ENCODE data around the gene GRM2.

GRM2 gene

DNA sequence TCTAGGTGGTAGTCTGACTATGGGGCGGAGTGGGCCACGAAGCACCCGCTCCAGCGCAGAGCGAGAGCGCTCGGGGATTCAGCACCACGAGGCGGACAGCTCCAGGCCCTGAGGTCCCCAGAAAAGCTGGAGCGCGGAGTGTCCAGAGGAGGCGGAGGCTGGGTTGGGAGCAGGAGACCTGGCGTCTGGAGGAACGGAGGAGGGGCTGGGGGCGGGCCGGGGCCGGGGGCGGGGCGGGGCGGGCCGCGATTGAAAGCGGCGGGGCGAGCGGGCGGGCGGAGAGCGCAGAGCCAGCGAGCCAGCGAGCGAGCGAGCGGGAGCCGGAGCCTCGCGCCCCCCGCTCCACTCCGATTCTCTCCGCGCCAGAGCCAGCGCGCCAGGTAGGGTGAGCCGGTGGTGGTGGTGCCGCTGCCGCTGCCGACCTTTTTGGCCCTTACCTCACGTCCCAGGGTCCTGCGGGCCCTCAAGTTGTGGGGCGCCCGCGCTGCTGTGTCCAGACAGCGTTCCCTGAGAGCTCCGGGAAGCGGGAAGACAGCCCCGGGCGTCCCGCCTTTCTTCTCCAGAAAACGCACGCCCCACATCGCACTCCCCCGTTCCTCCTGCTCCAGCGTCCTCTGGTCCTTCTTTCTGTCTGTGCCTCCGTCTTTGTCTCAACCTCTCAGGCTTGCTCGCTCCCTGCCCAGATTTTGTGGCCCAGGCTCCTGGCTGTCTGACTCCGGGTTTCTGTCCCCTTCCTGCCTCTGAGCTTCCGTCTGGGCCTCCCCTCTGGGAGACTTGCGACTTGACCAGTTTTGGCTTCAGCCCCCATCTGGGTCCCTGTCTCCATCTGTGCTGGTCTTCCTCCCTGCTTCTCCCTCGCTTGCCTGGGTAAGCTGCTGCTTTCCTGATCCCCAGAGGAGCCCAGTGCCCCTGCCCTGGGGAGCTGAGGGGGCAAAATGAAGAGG, at the start of gene GRM2:
TSS of gene GRM2 (plus strand) at position 281 of the 944 bp plus-strand sequence. CDS start 1,916 bp downstream, outside the sequence.
- no peak for DNase-seq

GRCh38 chr3:51657234-51657633, 49.6 kb upstream of the GRM2 start:
- DNase-seq, result no peak

- no peak for DNase-seq
Measured at GRCh38 chr3:51659942-51660341, 46.9 kb upstream of the GRM2 start.

DNA sequence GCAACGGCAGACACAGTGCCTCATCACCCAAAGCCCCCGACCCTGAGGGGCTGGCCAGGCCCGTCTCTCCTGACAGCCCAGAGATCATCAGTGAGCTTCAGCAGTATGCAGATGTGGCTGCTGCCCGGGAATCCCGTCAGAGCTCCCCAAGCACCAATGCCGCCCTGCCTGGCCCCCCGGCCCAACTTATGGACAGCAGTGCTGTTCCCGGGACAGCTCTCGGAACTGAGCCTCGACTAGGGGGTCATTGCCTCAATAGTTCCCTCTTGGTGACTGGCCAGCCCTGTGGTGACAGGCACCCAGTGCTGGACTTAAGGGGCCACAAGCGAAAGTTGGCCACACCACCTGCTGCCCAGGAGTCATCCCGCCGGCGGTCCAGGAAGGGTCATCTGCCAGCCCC, 44.4 kb upstream of the GRM2 start:
- DNase-seq, result no peak

DNA sequence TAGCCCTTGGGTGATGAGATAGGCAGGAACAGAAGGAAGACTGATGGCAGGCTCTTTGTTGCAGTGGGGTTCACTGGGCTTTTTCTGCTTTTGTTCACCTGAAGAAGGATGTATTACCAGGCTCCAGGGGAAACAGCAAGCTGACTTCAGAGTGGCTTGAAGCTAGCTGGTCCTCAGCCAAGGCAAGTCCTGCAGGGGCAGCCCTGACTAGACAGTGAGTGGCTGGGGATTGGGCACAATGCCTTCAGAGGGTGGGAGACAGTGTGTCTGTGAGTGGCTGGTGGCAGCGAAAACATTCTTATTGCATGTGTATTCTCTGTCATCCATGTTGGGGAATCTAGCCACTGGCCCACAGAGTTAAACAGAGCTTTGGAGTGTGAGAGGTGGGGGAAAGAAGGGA, 38.1 kb upstream of the GRM2 start:
- DNase-seq, result no peak

DNA sequence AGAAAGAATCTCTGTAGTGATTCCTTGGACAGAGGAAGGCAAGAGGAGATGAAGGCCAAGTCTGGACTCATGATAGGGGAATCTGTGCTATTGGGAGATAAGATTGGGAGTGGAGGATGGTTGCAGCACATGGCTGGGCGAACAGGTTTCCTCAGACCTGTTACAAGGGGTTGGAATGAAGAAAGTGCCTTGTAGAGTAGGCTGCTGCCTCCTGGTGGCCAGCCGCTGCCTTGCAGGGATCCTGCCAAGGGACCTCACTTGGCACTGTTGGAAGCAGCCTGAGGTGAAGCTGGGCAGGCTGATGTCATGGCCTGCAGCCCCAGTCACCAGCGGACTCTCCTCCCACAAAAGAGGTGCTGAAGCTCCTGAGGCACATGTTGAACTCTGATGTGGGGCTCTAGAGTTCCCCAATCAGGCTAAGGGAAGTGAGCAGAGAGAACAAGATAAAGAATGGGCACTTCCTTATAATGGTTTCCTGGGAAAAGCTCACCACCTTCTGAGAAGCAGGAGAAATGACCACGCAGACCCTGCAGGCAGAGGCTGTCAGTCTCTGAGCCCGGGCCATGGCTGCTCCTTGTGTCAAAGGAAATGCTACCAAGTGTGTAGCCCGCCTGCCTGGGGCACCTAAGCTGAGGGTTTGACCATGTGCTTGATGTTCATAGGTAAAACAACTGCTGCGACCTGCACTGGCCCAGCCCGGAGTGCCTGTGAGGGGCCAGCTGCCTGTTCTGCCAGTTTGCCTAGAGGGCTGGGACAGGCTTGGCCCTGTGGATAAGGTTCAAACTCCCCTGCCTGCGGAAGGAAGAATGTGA, 37.4 kb upstream of the GRM2 start:
- DNase-seq, result no peak

DNA sequence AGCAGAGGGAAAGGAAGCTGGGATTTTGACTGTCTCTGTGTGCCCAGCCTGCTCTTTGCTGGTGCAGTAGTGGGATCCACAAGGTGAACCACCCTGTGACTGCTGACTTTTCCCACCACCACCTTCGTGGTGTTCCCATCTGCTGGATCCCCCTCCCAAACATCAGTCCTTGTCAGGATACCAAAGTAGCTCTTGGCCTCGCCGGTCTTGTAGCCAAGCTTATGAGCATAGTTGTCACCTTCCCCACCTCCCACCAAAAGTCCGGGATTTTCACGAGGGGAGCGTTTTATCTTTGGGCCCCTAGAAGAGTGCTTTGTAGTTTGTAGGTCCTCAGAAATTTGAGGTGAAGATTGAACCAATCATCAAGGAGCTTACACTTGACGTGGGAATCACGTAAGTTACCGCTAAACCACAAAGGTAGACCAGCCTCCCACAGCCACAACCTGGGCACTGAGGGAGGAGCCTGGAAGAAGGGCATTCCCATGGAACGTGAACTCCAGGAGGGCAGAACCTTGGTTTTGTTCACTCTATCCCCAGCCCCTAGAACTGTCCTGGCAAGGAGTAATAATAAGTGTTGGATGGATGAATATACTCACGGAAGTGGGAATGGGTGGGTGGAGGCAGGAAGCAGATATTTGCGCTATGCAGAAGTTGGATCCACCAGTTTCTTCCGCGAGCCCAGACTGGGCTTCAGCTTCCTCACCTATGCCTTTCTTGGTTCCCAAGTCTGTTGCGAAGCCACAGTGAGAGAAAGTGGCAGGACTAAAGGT, 36.6 kb upstream of the GRM2 start:
- DNase-seq, result no peak

GRCh38 chr3:51670823-51671733, 35.8 kb upstream of the GRM2 start, which contains the start of gene TEX264:
TSS of gene TEX264 (plus strand) at chr3:51671252. CDS start at chr3:51674305, 3,053 bp downstream.
- no peak for DNase-seq

GRCh38 chr3:51671734-51672475, 35.0 kb upstream of the GRM2 start:
- DNase-seq, result no peak

DNA sequence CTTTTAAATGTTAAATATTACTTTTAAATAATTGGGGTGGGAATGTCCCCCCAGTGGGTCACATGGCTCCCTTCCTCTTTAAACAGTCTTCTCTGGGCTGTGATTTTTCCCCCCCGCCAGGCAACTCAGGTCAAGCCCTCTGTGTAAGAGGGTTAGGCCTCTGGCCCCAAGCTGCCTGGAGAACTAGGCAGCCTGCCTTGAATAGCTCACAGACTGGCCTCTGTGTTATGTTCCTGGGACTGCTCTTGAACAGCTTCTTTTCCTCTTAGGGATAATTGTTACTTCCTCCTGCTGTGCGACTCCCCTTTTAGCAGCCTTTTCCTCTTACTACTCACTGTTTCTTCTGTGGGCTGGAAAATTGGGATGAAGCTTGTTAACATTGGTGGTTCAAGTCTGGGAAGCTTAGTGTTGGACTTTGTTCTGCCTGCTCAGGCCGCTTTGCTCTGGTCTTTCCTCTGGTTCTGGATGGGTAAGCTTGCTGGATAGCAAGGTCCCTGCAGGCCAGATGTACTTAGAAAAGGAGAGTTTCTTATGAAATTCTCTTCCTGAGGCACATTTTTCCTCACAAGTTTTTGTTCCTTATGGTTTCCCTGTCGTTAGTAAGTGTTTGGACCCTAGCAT, 33.6 kb upstream of the GRM2 start:
- no peak for DNase-seq

- DNase-seq, result no peak
Measured at GRCh38 chr3:51673802-51674654, 32.8 kb upstream of the GRM2 start.

- DNase-seq, result no peak
Measured at GRCh38 chr3:51675201-51675611, 31.7 kb upstream of the GRM2 start.

DNA sequence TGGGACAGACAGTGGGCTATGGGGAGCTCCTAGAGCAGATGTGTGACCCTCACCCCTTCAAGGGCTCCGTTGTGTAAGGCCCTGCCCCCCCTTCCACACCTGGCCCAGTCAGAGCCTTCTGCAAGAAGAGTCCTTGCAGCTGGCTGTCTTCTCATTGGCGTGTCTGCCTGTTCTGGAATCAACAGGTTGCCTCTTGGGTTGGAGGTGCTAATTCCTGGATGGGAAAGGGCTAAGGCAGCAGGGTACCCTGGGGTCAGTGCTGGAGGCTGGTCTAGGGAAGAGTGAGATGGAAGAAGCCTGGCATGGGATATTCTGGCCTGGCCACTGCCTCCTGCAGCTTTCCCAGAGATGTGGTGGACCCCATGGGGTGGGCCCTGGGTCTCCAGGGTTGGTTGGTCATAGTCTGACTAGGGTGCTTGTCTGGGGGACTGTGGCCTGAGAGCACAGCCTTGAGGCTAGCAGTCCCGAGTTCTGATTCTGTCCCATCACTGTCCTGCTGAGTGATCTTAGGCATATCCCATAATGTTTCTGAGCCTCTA, 30.7 kb upstream of the GRM2 start:
- DNase-seq, result no peak

DNA sequence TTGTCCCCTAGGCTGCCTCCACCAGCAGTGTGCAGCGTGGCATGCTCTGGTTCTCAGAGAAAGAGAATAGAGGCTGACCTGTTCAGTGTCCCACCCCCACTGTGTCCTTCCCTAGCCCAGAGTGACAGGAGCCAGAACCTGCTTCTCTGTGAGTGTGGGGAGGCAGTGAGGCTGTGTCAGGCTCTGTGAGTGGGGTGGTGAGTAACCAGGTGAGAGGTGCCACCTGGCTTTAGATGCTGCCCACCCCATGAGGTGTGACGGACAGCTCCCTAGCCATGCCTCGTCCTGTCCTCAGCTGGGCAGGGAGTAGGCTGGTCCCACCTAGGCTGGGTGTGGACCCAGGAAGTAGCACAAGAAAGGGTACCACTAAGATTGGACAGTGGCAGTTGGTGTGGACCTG, 29.5 kb upstream of the GRM2 start:
- no peak for DNase-seq

GRCh38 chr3:51678186-51678585, 28.7 kb upstream of the GRM2 start:
- DNase-seq, result no peak

- DNase-seq, result no peak
Measured at GRCh38 chr3:51678641-51679040, 28.2 kb upstream of the GRM2 start.

DNA sequence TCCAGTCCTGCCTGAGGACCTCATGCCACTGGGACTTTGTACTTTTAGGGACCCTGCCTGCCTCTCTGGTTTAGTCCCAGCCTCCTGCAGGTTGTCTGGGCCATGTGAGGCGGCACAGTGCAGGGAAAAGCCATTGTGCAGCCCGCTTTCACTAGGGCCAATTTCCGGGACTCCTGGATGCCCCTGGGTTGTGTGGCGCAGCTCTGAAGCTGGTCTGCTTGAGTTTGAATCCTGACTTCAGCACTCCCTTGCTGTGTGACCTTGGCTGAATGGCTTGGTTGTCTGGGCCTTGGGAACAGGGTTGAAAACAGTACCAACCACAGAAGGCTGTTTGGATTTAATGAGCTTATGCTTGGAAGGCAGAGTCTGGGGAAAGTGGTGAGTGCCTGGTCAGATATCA, 27.6 kb upstream of the GRM2 start:
- no peak for DNase-seq

GRCh38 chr3:51679777-51680176, 27.1 kb upstream of the GRM2 start:
- DNase-seq, result no peak

DNA sequence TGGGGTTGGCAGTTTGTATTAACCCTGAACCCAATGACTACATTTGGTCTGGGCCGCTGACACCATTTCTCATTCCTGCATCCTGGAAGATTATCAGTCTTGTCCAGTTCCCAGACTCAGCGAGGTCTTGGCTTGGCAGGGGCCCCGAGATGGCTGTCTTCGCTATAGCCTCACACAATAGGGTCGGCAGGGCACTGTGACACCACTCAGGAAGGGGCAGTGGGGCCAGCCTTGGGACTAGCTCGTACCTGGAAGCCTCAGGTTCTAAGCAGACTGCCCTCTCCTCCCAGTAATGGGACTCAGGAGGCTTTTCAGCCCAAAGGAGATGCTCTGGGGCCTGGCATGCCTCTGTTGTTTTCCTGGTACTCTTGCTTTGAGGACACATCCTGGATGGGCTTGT, 26.7 kb upstream of the GRM2 start:
- DNase-seq, result no peak

All from cortex of kidney (tissue), 1 donor.